GM12878 (cell line): ENCODE measurements around the gene FAM83D. TPM values are rescaled to one million over a fixed set of nuclear protein-coding genes. Genes with fewer than 3 reads are reported as not detected.

Source experiments
- ATAC-seq: fragments of 200-7000 bp; cut with Tn5 transposase; 3 replicates; pipeline ENCODE4 v1.9.1; 2020; ENCODE audit warnings: mild to moderate bottlenecking, moderate library complexity
- BruUV-seq: library from RNA; stranded (reverse); fragments of 400-500 nt; replicated peaks from 2 replicates; lab custom pipeline; 2021; lab: Mats Ljungman, UMichigan
- CTCF ChIA-PET: fragments of 300-600 bp; sonication (Branson Sonifier 250); formaldehyde crosslinking; extraction: SDS; loops from one replicate; lab custom pipeline; 2021; ENCODE audit warnings: inconsistent platforms; lab: Yijun Ruan, JAX
- POLR2A ChIA-PET: fragments of 350-600 bp; formaldehyde crosslinking; extraction: SDS; loops from one replicate; lab custom pipeline; 2021; ENCODE audit warnings: inconsistent platforms; lab: Charles Lee
- RAD21 ChIA-PET: fragments of 300-600 bp; sonication (Branson Sonifier 250); formaldehyde crosslinking; loops from one replicate; lab custom pipeline; 2023; ENCODE audit warnings: antibody characterized with exemption; ENCODE audit not compliant: unreplicated experiment; lab: Charles Lee
- SMC1A ChIA-PET: fragments of 300-600 bp; sonication (Branson Sonifier 250); formaldehyde crosslinking; loops from one replicate; lab custom pipeline; 2023; ENCODE audit not compliant: unreplicated experiment, uncharacterized antibody; lab: Charles Lee
- DNase-seq: peaks from one replicate; pipeline ENCODE4 v3.0.0-alpha.2; 2011; ENCODE audit warnings: low read depth, low spot score
- FAIRE-seq: peaks from 3 replicates; lab custom pipeline; 2011; peaks lifted over from hg19 to GRCh38; lab: Jason Lieb, UNC
- H2AFZ ChIP-seq: 2 replicates; pipeline ENCODE4 v1.6.0; 2011; ENCODE audit warnings: low read depth, low read length, control low read depth; ENCODE audit not compliant: control insufficient read depth
- H3K27ac ChIP-seq: 2 replicates; pipeline ENCODE4 v1.5.1; 2011; ENCODE audit warnings: control low read depth; ENCODE audit not compliant: control insufficient read depth, insufficient read depth
- H3K27me3 ChIP-seq, 2 experiments: replicated peaks in 1 of 2; 2 replicates each; pipeline versions ENCODE4 v1.6.0 to v1.6.1; 2011; ENCODE audit warnings: low read length in 1 of 2; ENCODE audit not compliant: control insufficient read depth in 2 of 2, insufficient read depth in 2 of 2
- H3K36me3 ChIP-seq, 2 experiments: 2 replicates each; pipeline ENCODE4 v1.5.1; 2011; ENCODE audit warnings: low read length in 1 of 2; ENCODE audit not compliant: control insufficient read depth in 2 of 2, insufficient read depth in 2 of 2
- H3K4me1 ChIP-seq: 2 replicates; pipeline ENCODE4 v1.6.1; 2011; ENCODE audit warnings: mild to moderate bottlenecking, low read length, moderate library complexity, mixed read lengths; ENCODE audit not compliant: control insufficient read depth, insufficient read depth
- H3K4me2 ChIP-seq: 2 replicates; pipeline ENCODE4 v1.6.0; 2011; ENCODE audit warnings: control low read depth; ENCODE audit not compliant: control insufficient read depth, insufficient read depth
- H3K4me3 ChIP-seq: fragments of 200-600 bp; sonication (generic); 2 replicates; pipeline ENCODE4 v1.5.1; 2016
- H3K79me2 ChIP-seq: 2 replicates; pipeline ENCODE4 v1.6.0; 2011; ENCODE audit warnings: low read length; ENCODE audit not compliant: control insufficient read depth, insufficient read depth
- H3K9ac ChIP-seq: 2 replicates; pipeline ENCODE4 v1.8.0; 2011; ENCODE audit warnings: low read length, control low read depth, mixed read lengths; ENCODE audit not compliant: control insufficient read depth, insufficient read depth
- H3K9me3 ChIP-seq: replicated peaks from 3 replicates; pipeline ENCODE4 v1.5.1; 2011; ENCODE audit warnings: mild to moderate bottlenecking, low read length; ENCODE audit not compliant: control insufficient read depth, insufficient read depth
- H4K20me1 ChIP-seq: 2 replicates; pipeline ENCODE4 v1.6.0; 2011; ENCODE audit not compliant: control insufficient read depth, insufficient read depth
- BCL3 ChIP-seq: IDR thresholded peaks from 2 replicates; pipeline ENCODE4 v1.6.1; 2011; ENCODE audit warnings: borderline replicate concordance, low read depth, mild to moderate bottlenecking, moderate library complexity, low read length; ENCODE audit not compliant: insufficient read depth, poor library complexity, severe bottlenecking
- BHLHE40 ChIP-seq, 2 experiments: fragments of 450-650 bp in 1 of 2; IDR thresholded peaks; 2 replicates each; pipeline ENCODE4 v1.6.1; 2011 to 2017; ENCODE audit warnings: low read depth in 2 of 2, borderline replicate concordance in 1 of 2, improper control_type of control experiment in 1 of 2, low read length in 1 of 2, mild to moderate bottlenecking in 1 of 2
- CTCF ChIP-seq, 3 experiments: IDR thresholded peaks in 2 of 3; conservative IDR thresholded peaks in 1 of 3; 2 replicates each; pipeline ENCODE4 v1.5.1; 2011; ENCODE audit warnings: low read depth in 3 of 3, low read length in 3 of 3, mild to moderate bottlenecking in 3 of 3, control low read depth in 2 of 3, moderate library complexity in 2 of 3, inconsistent platforms in 1 of 3, mixed read lengths in 1 of 3; ENCODE audit not compliant: control insufficient read depth in 2 of 3, insufficient read depth in 1 of 3; ENCODE audit errors: extremely low read depth in 1 of 3
- EZH2 ChIP-seq: IDR thresholded peaks from 2 replicates; pipeline ENCODE4 v1.6.1; 2012; ENCODE audit warnings: low read depth, mild to moderate bottlenecking, control low read depth, inconsistent platforms, low read length, borderline replicate concordance; ENCODE audit not compliant: control insufficient read depth
- MYB ChIP-seq: fragments of 150-350 bp; IDR thresholded peaks from 2 replicates; pipeline ENCODE4 v1.6.1; 2014; ENCODE audit warnings: mild to moderate bottlenecking, low read depth, low read length, borderline replicate concordance
- POU2F2 ChIP-seq: IDR thresholded peaks from 3 replicates; pipeline ENCODE4 v1.6.1; 2011; ENCODE audit warnings: low read depth, mild to moderate bottlenecking, low read length, borderline replicate concordance
- RAD21 ChIP-seq: IDR thresholded peaks from 2 replicates; pipeline ENCODE4 v1.6.1; 2011; ENCODE audit warnings: mild to moderate bottlenecking, low read depth, low read length, moderate library complexity; ENCODE audit not compliant: insufficient read depth
- RCOR1 ChIP-seq: conservative IDR thresholded peaks from 2 replicates; pipeline ENCODE4 v1.6.1; 2012; ENCODE audit warnings: low read depth, low read length, improper control_type of control experiment
- RELA ChIP-seq: fragments of 450-650 bp; IDR thresholded peaks from 2 replicates; pipeline ENCODE4 v1.8.0; 2014; ENCODE audit warnings: borderline replicate concordance; ENCODE audit not compliant: partially characterized antibody
- RUNX3 ChIP-seq: IDR thresholded peaks from 2 replicates; pipeline ENCODE4 v1.6.1; 2012; ENCODE audit warnings: low read length, inconsistent platforms
- SMC3 ChIP-seq: IDR thresholded peaks from 2 replicates; pipeline ENCODE4 v1.6.1; 2011; ENCODE audit warnings: low read length, improper control_type of control experiment, borderline replicate concordance
- ZNF592 ChIP-seq: fragments of 450-650 bp; IDR thresholded peaks from 2 replicates; pipeline ENCODE4 v1.6.1; 2017; ENCODE audit warnings: mild to moderate bottlenecking, moderate library complexity
- WGBS: methylation state at CpG from one replicate; pipeline ENCODE4 v1.1.6; 2016; ENCODE audit warnings: low lambda C conversion rate; ENCODE audit not compliant: insufficient replicate concordance, insufficient coverage; ENCODE audit errors: missing lambda C conversion rate; 5-methylcytosine and 5-hydroxymethylcytosine counted together
- in situ Hi-C: fragments of 300-500 bp; cut with MboI; formaldehyde crosslinking; loops from 9 replicates; pipeline ENCODE4 v1.14.3; 2018; ENCODE audit warnings: mixed read lengths
- intact Hi-C: fragments of 100-400 bp; cut with micrococcal nuclease; formaldehyde crosslinking; loops from one replicate; pipeline ENCODE4 v1.14.2; 2022; ENCODE audit not compliant: unreplicated experiment
- polyA plus RNA-seq, 11 experiments: library from polyadenylated mRNA; depleted of rRNA in 4 of 11; unstranded in 6 of 11; stranded (reverse) in 5 of 11; fragments of >200 nt; fragmentation: Nextera tagmentation in 4 of 11; fragmentation: Illumina TruSeq in 1 of 11; extraction: Ambion mirVana in 4 of 11; extraction: Trizol in 1 of 11; gene quantifications; 1 replicate in 1 of 11; 2 replicates in 10 of 11; pipeline versions ENCODE4 v1.2.1 to v1.2.3, GENCODE V29; 2011 to 2016; ENCODE audit warnings: inconsistent platforms in 2 of 11, missing spikeins in 2 of 11, low read depth in 1 of 11
- total RNA-seq, 4 experiments: library from RNA; depleted of rRNA in 3 of 4; stranded (reverse); fragments of >200 nt in 3 of 4; fragmentation: Illumina TruSeq in 1 of 4; extraction: Trizol in 1 of 4; gene quantifications; 2 replicates each; pipeline versions ENCODE4 v1.2.1 to v1.2.3, GENCODE V29; 2013 to 2021

FAM83D gene
- total and polyA plus RNA-seq, 10 of the 15 experiments (the other 5 are each of a cell fraction or from before 2014, with no cell fraction given) = 4.5 to 34.8 (median 19.2) TPM

- no peak for DNase-seq
- in situ Hi-C loops (no loop called here), intact Hi-C loops (no loop called here)
- H3K27me3 ChIP-seq = no peaks in the 10 kb centered on the region
- ChIA-PET POLR2A (no interaction called here), SMC1A (no interaction called here), RAD21 (interaction anchor here (11.9 kb wide), 1 partner anchor 113 kb away, joined by 91 read pairs; no protein-coding TSS in a partner anchor), CTCF (interaction anchor here (1.1 kb wide), 1 partner anchor 102 kb away, joined by 3 read pairs; no protein-coding TSS in a partner anchor)
- H3K79me2 ChIP-seq = peaks cover 92% of the 10 kb centered on the region
- no peaks in the 10 kb centered on the region; the same call in 1 of the 2 replicates for H3K4me1 ChIP-seq
- BruUV-seq = no TSS peak
- WGBS = 56% methylated on average over 3 of the region's 3 CpGs
- H3K27ac ChIP-seq = no peak overlapping the region
- peaks cover 17 to 25% of the 10 kb centered on the region in 2 experiments for H3K36me3 ChIP-seq
- no peak overlapping the region for H2AFZ ChIP-seq
- H3K9me3 ChIP-seq = no peaks in the 10 kb centered on the region
- peak; percentile 69 for ATAC-seq
- TF ChIP-seq MYB = no peak
- no peak for TF ChIP-seq RUNX3
- peak; percentile 10 to 39 (median 20); a peak in 3 of 6 replicates for TF ChIP-seq CTCF (IDR thresholded peaks at IDR 0.05 in 2 of 3, conservative IDR thresholded peaks at IDR 0.05 in 1 of 3; ENCODE audit: control insufficient read depth in 2 of 3, extremely low read depth in 1 of 3, insufficient read depth in 1 of 3, low read depth in 3 of 3, low read length in 3 of 3)
- no peak for TF ChIP-seq RELA
- TF ChIP-seq RAD21 = peak; percentile 47
- TF ChIP-seq ZNF592 = no peak
- no peak for TF ChIP-seq BHLHE40 (IDR thresholded peaks at IDR 0.05; ENCODE audit: borderline replicate concordance in 1 of 2, low read depth in 2 of 2, low read length in 1 of 2)
- TF ChIP-seq RCOR1 = no peak
- TF ChIP-seq BCL3 = no peak
- TF ChIP-seq POU2F2 = no peak
- TF ChIP-seq SMC3 = peak; percentile 34; the same call in 1 of the 2 replicates
- no peak for TF ChIP-seq EZH2
- H3K4me2 ChIP-seq = no peak overlapping the region; the same call in 1 of the 2 replicates
- no peak overlapping the region for H3K9ac ChIP-seq
- FAIRE-seq = no peak
- H4K20me1 ChIP-seq = no peaks in the 10 kb centered on the region
- no peak overlapping the region for H3K4me3 ChIP-seq
Observed at GRCh38 chr20:38935285-38935684, 9.1 kb downstream of the FAM83D start.
